Panc1 (cell line): Measurements from ENCODE around the gene IHH.

Source experiments
- CTCF ChIP-seq: fragments of 450-650 bp; IDR thresholded peaks from 2 replicates; pipeline ENCODE4 v1.5.1; 2017; ENCODE audit warnings: mild to moderate bottlenecking
- POLR2AphosphoS5 ChIP-seq: IDR thresholded peaks from 2 replicates; pipeline ENCODE4 v1.6.1; 2012; ENCODE audit warnings: mild to moderate bottlenecking, low read depth, low read length, moderate library complexity
- TCF7L2 ChIP-seq: IDR thresholded peaks from 2 replicates; pipeline ENCODE4 v1.6.1; 2011; ENCODE audit warnings: mild to moderate bottlenecking, low read depth, low read length, inconsistent platforms

- TF ChIP-seq POLR2AphosphoS5 (no peak), CTCF (no peak), TCF7L2 (no peak)
Measured at GRCh38 chr2:219090436-219091299, 29.9 kb upstream of the IHH start.
